KG1 (cell line): ENCODE measurements around the gene MAB21L3.
"Not testable (repeated sequence)": the region's sequence is repeated elsewhere in the genome, so short reads cannot be mapped to it uniquely, and the experiment has no call there.

Experiments
- DNase-seq: peaks from one replicate; lab custom pipeline; 2025; lab: John Stamatoyannopoulos, UW

Gene MAB21L3

GRCh38 chr1:116138277-116138792, 27.1 kb downstream of the MAB21L3 start:
- DNase-seq: no peak

GRCh38 chr1:116139592-116140134, 28.5 kb downstream of the MAB21L3 start:
- no peak for DNase-seq

- DNase-seq: no peak
Measured at GRCh38 chr1:116144151-116144550, 33.0 kb downstream of the MAB21L3 start.

- not testable (repeated sequence) for DNase-seq
Measured at GRCh38 chr1:116146447-116147113, 35.4 kb downstream of the MAB21L3 start.

GRCh38 chr1:116147114-116147510, 35.9 kb downstream of the MAB21L3 start:
- no peak for DNase-seq

- DNase-seq: no peak
Measured at GRCh38 chr1:116147972-116148371, 36.8 kb downstream of the MAB21L3 start.

GRCh38 chr1:116148967-116149366, 37.8 kb downstream of the MAB21L3 start:
- no peak for DNase-seq

- DNase-seq: no peak
Measured at GRCh38 chr1:116150368-116150767, 39.2 kb downstream of the MAB21L3 start.

GRCh38 chr1:116151739-116152576, 40.8 kb downstream of the MAB21L3 start:
- DNase-seq: peak; percentile 14

GRCh38 chr1:116152577-116152943, 41.4 kb downstream of the MAB21L3 start:
- DNase-seq: no peak

GRCh38 chr1:116152950-116153691, 41.9 kb downstream of the MAB21L3 start:
- DNase-seq: no peak

GRCh38 chr1:116153692-116154031, 42.5 kb downstream of the MAB21L3 start:
- no peak for DNase-seq

- DNase-seq: no peak
Measured at GRCh38 chr1:116154536-116154935, 43.3 kb downstream of the MAB21L3 start.

GRCh38 chr1:116157096-116157495, 45.9 kb downstream of the MAB21L3 start:
- no peak for DNase-seq

- DNase-seq: no peak
Measured at GRCh38 chr1:116159177-116159576, 48.0 kb downstream of the MAB21L3 start.

GRCh38 chr1:116159611-116160010, 48.4 kb downstream of the MAB21L3 start:
- DNase-seq: no peak

- DNase-seq: no peak
Measured at GRCh38 chr1:116161390-116161789, 50.2 kb downstream of the MAB21L3 start.

- no peak for DNase-seq
Measured at GRCh38 chr1:116161877-116162390, 50.7 kb downstream of the MAB21L3 start.

- no peak for DNase-seq
Measured at GRCh38 chr1:116163533-116163932, 52.3 kb downstream of the MAB21L3 start.

- no peak for DNase-seq
Measured at GRCh38 chr1:116164150-116164549, 53.0 kb downstream of the MAB21L3 start.

GRCh38 chr1:116164604-116165368, 53.6 kb downstream of the MAB21L3 start:
- no peak for DNase-seq
